Measurements from ENCODE around the gene ADAMTS17.
A peak's percentile ranks its signal among the peaks of the same experiment; 100 is the strongest.

ADAMTS17 gene

DNA sequence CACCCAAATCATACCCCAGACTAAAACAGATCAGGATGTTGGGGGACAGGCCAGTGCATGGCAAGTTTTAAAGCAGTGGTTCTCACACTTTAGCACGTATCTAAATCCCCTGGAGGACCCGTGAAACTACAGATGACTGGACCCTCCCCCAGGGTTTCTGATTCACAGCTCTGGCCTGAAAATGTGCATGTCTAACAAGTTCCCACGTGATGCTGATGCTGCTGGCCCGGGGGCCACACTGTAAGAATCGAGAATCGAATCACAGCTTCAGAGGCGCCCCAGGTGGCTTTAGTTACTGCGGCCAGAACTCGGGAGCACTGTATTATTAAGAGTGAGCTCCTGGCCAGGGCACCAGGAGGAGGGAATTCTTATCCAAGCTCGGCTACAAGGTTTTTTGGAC lies 11.6 kb downstream of the ADAMTS17 start:
- H2AFZ ChIP-seq (ENCODE audit: low read length): peak overlapping the region; percentile 69; the same call in 1 of the 2 replicates
- H3K4me1 ChIP-seq (ENCODE audit: insufficient read depth, low read length, poor library complexity, severe bottlenecking): peaks cover 84% of the 10 kb centered on the region
- peaks cover 10% of the 10 kb centered on the region for H3F3A ChIP-seq (ENCODE audit: low read depth)
- H3K27me3 ChIP-seq (ENCODE audit: insufficient read depth, low read length, poor library complexity, severe bottlenecking): no peaks in the 10 kb centered on the region
- H3K9me2 ChIP-seq (replicated peaks; ENCODE audit: low read depth, low read length): no peaks in the 10 kb centered on the region
- H3K4me2 ChIP-seq (ENCODE audit: low read depth, low read length, poor library complexity, severe bottlenecking): peak overlapping the region; percentile 88
- H3K79me2 ChIP-seq (ENCODE audit: insufficient read depth, low read length): no peaks in the 10 kb centered on the region
- H3K9me3 ChIP-seq (ENCODE audit: insufficient read depth, low read depth, low read length): no peaks in the 10 kb centered on the region
- no peaks in the 10 kb centered on the region for H3K36me3 ChIP-seq (ENCODE audit: insufficient read depth, low read length)
- TF ChIP-seq, protein P1, sequence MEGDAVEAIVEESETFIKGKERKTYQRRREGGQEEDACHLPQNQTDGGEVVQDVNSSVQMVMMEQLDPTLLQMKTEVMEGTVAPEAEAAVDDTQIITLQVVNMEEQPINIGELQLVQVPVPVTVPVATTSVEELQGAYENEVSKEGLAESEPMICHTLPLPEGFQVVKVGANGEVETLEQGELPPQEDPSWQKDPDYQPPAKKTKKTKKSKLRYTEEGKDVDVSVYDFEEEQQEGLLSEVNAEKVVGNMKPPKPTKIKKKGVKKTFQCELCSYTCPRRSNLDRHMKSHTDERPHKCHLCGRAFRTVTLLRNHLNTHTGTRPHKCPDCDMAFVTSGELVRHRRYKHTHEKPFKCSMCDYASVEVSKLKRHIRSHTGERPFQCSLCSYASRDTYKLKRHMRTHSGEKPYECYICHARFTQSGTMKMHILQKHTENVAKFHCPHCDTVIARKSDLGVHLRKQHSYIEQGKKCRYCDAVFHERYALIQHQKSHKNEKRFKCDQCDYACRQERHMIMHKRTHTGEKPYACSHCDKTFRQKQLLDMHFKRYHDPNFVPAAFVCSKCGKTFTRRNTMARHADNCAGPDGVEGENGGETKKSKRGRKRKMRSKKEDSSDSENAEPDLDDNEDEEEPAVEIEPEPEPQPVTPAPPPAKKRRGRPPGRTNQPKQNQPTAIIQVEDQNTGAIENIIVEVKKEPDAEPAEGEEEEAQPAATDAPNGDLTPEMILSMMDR (conservative IDR thresholded peaks at IDR 0.05; ENCODE audit: low read length): no peak
- no peaks in the 10 kb centered on the region for H4K20me1 ChIP-seq (ENCODE audit: insufficient read depth, low read length, poor library complexity, severe bottlenecking)
- peak overlapping the region; percentile 66 for H3K9ac ChIP-seq (ENCODE audit: low read depth, low read length, poor library complexity, severe bottlenecking)
- H3K4me3 ChIP-seq (ENCODE audit: low read length, poor library complexity, severe bottlenecking): peak overlapping the region; percentile 71

DNA sequence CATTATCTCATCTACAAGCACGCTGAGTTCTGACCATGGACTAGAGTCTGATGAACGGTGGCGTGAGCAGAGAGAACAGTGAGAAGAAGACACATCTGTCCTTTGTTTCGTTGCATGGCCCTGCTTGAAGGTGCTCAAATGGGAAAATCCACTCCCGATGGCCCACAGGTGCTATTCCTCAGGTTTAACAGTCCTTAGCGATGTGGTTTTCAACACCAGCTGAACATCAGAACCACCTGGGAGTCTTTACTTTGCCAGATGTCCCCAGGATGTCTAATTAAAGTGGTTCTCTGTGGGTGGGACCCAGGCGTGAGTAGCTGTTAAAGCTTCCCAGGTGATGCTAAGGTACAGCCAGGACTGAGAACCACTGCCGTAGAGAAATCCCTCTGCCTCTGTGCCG lies 13.0 kb downstream of the ADAMTS17 start:
- Histone ChIP-seq H4K20me1 (ENCODE audit: insufficient read depth, low read length, poor library complexity, severe bottlenecking) (no peaks in the 10 kb centered on the region), H3K4me3 (ENCODE audit: low read length, poor library complexity, severe bottlenecking) (no peak overlapping the region), H3K4me1 (ENCODE audit: insufficient read depth, low read length, poor library complexity, severe bottlenecking) (peaks cover 70% of the 10 kb centered on the region), H3K9ac (ENCODE audit: low read depth, low read length, poor library complexity, severe bottlenecking) (no peak overlapping the region), H3K9me3 (ENCODE audit: insufficient read depth, low read depth, low read length) (no peaks in the 10 kb centered on the region), H3K4me2 (ENCODE audit: low read depth, low read length, poor library complexity, severe bottlenecking) (no peak overlapping the region), H3K27me3 (ENCODE audit: insufficient read depth, low read length, poor library complexity, severe bottlenecking) (no peaks in the 10 kb centered on the region), H3F3A (ENCODE audit: low read depth) (peaks cover 10% of the 10 kb centered on the region), H3K9me2 (replicated peaks; ENCODE audit: low read depth, low read length) (no peaks in the 10 kb centered on the region), H3K79me2 (ENCODE audit: insufficient read depth, low read length) (no peaks in the 10 kb centered on the region), H3K36me3 (ENCODE audit: insufficient read depth, low read length) (no peaks in the 10 kb centered on the region), H2AFZ (ENCODE audit: low read length) (no peak overlapping the region)
- TF ChIP-seq, protein P1 (conservative IDR thresholded peaks at IDR 0.05; ENCODE audit: low read length): no peak
- no peak for TF ChIP-seq EZH2phosphoT487 (IDR thresholded peaks at IDR 0.05; ENCODE audit: borderline replicate concordance)

DNA sequence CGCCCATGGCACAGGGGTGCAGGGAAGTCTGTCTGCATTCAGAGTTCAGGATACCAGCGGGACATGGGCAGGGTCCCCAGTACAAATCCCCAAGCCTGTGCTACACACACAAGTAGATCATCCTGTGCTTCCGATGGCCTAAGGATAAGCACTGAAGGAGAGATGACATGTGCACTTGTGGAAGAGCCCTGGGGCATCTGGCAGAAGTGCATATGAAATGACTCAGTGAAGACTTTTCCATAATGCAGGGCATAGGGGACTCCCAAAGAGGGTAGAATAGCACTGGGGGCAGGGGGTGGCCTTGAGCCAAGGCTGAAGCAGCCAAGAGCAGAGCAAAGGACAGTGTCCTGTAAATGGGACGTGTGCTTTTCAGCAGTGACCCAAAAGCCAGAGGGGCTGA lies 22.9 kb downstream of the ADAMTS17 start:
- Histone ChIP-seq H2AFZ (ENCODE audit: low read length) (no peak overlapping the region), H3K4me2 (ENCODE audit: low read depth, low read length, poor library complexity, severe bottlenecking) (no peak overlapping the region), H3F3A (ENCODE audit: low read depth) (no peaks in the 10 kb centered on the region), H3K9me3 (ENCODE audit: insufficient read depth, low read depth, low read length) (no peaks in the 10 kb centered on the region; the same call in 1 of the 2 replicates), H3K4me1 (ENCODE audit: insufficient read depth, low read length, poor library complexity, severe bottlenecking) (no peaks in the 10 kb centered on the region), H3K27me3 (ENCODE audit: insufficient read depth, low read length, poor library complexity, severe bottlenecking) (no peaks in the 10 kb centered on the region), H3K36me3 (ENCODE audit: insufficient read depth, low read length) (no peaks in the 10 kb centered on the region), H3K79me2 (ENCODE audit: insufficient read depth, low read length) (no peaks in the 10 kb centered on the region), H3K9ac (ENCODE audit: low read depth, low read length, poor library complexity, severe bottlenecking) (no peak overlapping the region), H3K9me2 (replicated peaks; ENCODE audit: low read depth, low read length) (no peaks in the 10 kb centered on the region), H4K20me1 (ENCODE audit: insufficient read depth, low read length, poor library complexity, severe bottlenecking) (no peaks in the 10 kb centered on the region), H3K4me3 (ENCODE audit: low read length, poor library complexity, severe bottlenecking) (no peak overlapping the region)
- no peak for TF ChIP-seq EZH2phosphoT487 (IDR thresholded peaks at IDR 0.05; ENCODE audit: borderline replicate concordance)
- TF ChIP-seq, protein P1 (conservative IDR thresholded peaks at IDR 0.05; ENCODE audit: low read length): no peak
